ENCODE data around the gene ORC3.
"Not testable (repeated sequence)": the region's sequence is repeated elsewhere in the genome, so short reads cannot be mapped to it uniquely, and the experiment has no call there.

ORC3 gene

DNA sequence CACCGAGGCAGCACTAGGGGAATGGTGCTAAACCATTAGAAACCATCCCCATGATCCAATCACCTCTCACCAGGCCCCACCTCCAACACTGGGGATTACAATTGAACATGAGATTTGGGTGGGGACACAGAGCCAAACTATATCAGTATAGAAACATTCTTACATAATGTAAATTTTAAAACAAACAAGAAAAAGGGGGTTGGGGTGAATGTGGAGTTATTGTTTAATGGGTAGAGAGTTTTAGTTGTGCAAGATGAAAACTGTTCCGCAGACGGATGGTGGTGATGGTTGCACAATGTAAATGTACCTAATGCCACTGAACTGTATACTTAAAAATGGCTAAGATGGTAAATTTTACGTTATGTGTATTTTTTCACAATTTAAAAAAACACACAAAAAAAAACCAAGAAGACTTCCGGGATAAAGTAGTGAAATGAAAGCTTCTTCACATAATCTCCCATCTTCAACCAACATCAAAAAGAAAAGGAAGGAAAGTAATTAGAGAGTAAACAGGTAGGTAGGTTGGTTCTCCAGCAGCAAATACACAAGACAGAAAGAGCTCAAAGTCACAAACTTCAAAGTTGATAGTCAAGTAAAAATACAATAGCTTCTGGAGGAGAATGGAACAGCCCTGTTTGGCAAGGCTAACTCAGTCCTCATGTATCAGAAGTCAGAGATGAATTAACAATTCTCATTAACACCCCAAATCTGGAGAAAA, 16.5 kb upstream of the ORC3 start:
- peaks cover 3% of the 10 kb centered on the region for H3K4me1 ChIP-seq (ENCODE audit: insufficient read depth, low read length)
- H3K36me3 ChIP-seq (ENCODE audit: insufficient read depth, low read length) = peaks cover 11% of the 10 kb centered on the region
- H3K27me3 ChIP-seq (ENCODE audit: insufficient read depth, low read length) = no peaks in the 10 kb centered on the region
- no peak overlapping the region for H3K4me3 ChIP-seq (ENCODE audit: low read length)
- H3K9me3 ChIP-seq (ENCODE audit: low read length) = no peaks in the 10 kb centered on the region
- H2AFZ ChIP-seq (ENCODE audit: low read depth, low read length) = no peak overlapping the region

DNA sequence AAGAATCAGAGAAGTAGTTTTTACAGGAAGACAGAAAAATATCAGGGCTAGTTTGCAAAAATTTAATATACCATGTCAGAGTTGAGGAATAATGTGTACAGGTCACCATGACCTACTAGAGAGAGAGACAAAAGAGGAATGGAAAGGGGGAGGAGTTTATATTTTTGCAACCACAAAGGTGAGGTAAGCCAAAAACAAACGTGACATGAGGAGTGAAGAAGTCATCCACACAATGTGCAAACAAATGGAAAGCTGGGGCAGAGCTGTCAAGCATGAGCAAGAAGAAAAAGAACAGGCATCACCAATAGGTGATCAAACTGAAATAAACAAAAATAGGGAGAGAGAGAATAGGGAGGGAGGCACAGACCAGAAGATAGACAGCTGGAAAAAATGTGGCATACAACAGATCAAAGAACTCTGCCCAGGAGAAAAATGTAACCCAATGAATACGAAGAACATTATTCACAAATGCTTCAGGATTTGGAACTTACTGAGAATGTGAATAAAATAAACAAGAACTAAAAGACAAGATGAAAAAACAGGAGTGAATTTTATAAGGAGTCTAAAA, 15.6 kb upstream of the ORC3 start:
- H3K9me3 ChIP-seq (ENCODE audit: low read length) = no peaks in the 10 kb centered on the region
- H3K36me3 ChIP-seq (ENCODE audit: insufficient read depth, low read length) = peaks cover 3% of the 10 kb centered on the region
- H3K27me3 ChIP-seq (ENCODE audit: insufficient read depth, low read length) = no peaks in the 10 kb centered on the region
- no peak overlapping the region for H2AFZ ChIP-seq (ENCODE audit: low read depth, low read length)
- peaks cover 3% of the 10 kb centered on the region for H3K4me1 ChIP-seq (ENCODE audit: insufficient read depth, low read length)
- no peak overlapping the region for H3K4me3 ChIP-seq (ENCODE audit: low read length)

DNA sequence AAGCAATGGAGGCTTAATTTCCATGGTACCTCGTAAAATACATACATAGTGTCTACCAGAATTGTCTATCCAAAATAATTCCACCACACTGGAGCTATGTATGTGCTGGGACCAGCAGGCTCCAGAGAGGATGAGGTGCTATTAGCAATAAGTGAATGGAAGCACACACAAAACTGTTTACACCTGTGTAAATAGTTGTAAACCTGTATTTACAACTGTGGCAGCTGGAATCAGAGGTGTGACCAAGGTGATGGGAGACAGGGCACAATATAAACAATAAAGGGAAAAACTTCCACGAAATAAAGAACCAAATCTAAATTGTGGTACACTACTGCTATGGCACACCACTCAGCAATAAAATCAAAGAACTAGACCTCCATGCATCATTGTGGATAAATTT, 14.5 kb upstream of the ORC3 start:
- no peak overlapping the region for H2AFZ ChIP-seq (ENCODE audit: low read depth, low read length)
- peaks cover 10% of the 10 kb centered on the region for H3K36me3 ChIP-seq (ENCODE audit: insufficient read depth, low read length)
- peaks cover 3% of the 10 kb centered on the region for H3K4me1 ChIP-seq (ENCODE audit: insufficient read depth, low read length)

DNA sequence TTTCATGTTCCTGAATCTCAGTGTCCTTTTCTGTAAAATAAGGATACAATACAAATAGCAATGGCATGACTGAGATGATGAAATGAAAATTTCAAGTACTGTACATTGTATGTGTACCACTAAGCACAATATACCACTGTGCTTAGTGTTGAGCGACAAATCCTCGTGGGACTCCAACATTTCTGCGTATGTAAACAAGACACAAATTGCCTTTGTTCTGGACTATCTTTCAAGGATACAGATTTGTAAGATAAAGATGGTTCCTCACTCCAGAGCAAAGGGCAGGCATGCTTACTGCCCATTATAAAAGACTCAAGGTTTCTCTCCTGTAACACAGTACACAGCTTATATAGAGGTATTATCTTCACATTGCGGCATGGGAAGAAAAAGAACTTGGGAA, 6.1 kb upstream of the ORC3 start:
- H2AFZ ChIP-seq (ENCODE audit: low read depth, low read length) = no peak overlapping the region
- H3K4me1 ChIP-seq (ENCODE audit: insufficient read depth, low read length) = peaks cover 6% of the 10 kb centered on the region
- H3K4me3 ChIP-seq (ENCODE audit: low read length) = no peak overlapping the region
- no peaks in the 10 kb centered on the region for H3K9me3 ChIP-seq (ENCODE audit: low read length)
- H3K36me3 ChIP-seq (ENCODE audit: insufficient read depth, low read length) = peaks cover 35% of the 10 kb centered on the region
- no peaks in the 10 kb centered on the region for H3K27me3 ChIP-seq (ENCODE audit: insufficient read depth, low read length)

More for the DNA sequence above, 14.5 kb upstream of the ORC3 start:
- Histone ChIP-seq H3K9me3 (ENCODE audit: low read length) (no peaks in the 10 kb centered on the region), H3K27me3 (ENCODE audit: insufficient read depth, low read length) (no peaks in the 10 kb centered on the region), H3K4me3 (ENCODE audit: low read length) (no peak overlapping the region)

- Histone ChIP-seq H3K4me1 (ENCODE audit: insufficient read depth, low read length) (peaks cover 20% of the 10 kb centered on the region), H3K9me3 (ENCODE audit: low read length) (no peaks in the 10 kb centered on the region), H3K36me3 (ENCODE audit: insufficient read depth, low read length) (peaks cover 21% of the 10 kb centered on the region), H3K4me3 (ENCODE audit: low read length) (no peak overlapping the region), H2AFZ (ENCODE audit: low read depth, low read length) (no peak overlapping the region), H3K27me3 (ENCODE audit: insufficient read depth, low read length) (no peaks in the 10 kb centered on the region)
Measured at GRCh38 chr6:87586371-87587077, 3.4 kb upstream of the ORC3 start.

DNA sequence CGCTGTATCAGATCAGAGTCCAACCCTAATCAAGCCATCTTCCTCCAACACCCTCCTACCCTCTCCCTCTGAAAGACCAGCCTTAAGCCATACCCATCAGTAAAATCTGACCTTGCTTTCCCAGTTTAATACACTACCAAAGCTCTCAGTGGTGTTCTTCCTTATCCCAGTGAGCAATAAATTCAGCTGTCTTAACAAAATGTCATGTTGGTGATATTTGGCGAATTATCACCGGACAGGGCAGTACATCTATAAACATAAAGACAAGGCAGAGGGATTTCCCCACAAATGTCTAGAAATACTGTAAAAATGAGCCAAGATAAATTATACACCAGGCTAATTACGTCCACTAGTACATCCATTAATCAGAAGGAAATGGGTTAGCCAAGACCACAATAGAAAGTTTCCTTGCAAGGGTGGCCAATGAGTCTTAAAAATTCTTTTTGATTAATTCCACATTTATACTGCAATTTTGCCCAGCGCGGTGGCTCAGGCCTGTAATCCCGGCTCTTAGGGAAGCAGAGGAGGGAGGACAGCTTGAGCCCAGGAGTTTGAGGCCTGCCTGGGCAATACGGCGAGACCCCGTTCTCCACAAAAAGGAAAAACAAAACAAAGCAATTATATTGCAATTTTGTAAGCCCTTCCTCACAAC, 1.1 kb upstream of the ORC3 start:
- peaks cover 3% of the 10 kb centered on the region for H3K36me3 ChIP-seq (ENCODE audit: insufficient read depth, low read length)
- peaks cover 20% of the 10 kb centered on the region for H3K4me1 ChIP-seq (ENCODE audit: insufficient read depth, low read length)
- H3K9me3 ChIP-seq (ENCODE audit: low read length) = no peaks in the 10 kb centered on the region

GRCh38 chr6:87590417-87590880, 514 bp downstream of the ORC3 start:
- no peaks in the 10 kb centered on the region for H3K9me3 ChIP-seq (ENCODE audit: low read length)
- H3K4me3 ChIP-seq (ENCODE audit: low read length) = peak overlapping the region; percentile 76
- peaks cover 11% of the 10 kb centered on the region for H3K36me3 ChIP-seq (ENCODE audit: insufficient read depth, low read length)
- peaks cover 20% of the 10 kb centered on the region for H3K4me1 ChIP-seq (ENCODE audit: insufficient read depth, low read length)
- H3K27me3 ChIP-seq (ENCODE audit: insufficient read depth, low read length) = no peaks in the 10 kb centered on the region
- H2AFZ ChIP-seq (ENCODE audit: low read depth, low read length) = peak overlapping the region; percentile 26

More for the DNA sequence above, 1.1 kb upstream of the ORC3 start:
- no peak overlapping the region for H2AFZ ChIP-seq (ENCODE audit: low read depth, low read length)
- peak overlapping the region; percentile 76 for H3K4me3 ChIP-seq (ENCODE audit: low read length)
- no peaks in the 10 kb centered on the region for H3K27me3 ChIP-seq (ENCODE audit: insufficient read depth, low read length)

GRCh38 chr6:87590990-87591389, 1.1 kb downstream of the ORC3 start:
- H3K4me1 ChIP-seq (ENCODE audit: insufficient read depth, low read length) = peaks cover 20% of the 10 kb centered on the region
- H3K27me3 ChIP-seq (ENCODE audit: insufficient read depth, low read length) = no peaks in the 10 kb centered on the region
- peaks cover 16% of the 10 kb centered on the region for H3K36me3 ChIP-seq (ENCODE audit: insufficient read depth, low read length)
- H3K4me3 ChIP-seq (ENCODE audit: low read length) = peak overlapping the region; percentile 76
- H2AFZ ChIP-seq (ENCODE audit: low read depth, low read length) = no peak overlapping the region
- no peaks in the 10 kb centered on the region for H3K9me3 ChIP-seq (ENCODE audit: low read length)

GRCh38 chr6:87600576-87600975, 10.6 kb downstream of the ORC3 start:
- Histone ChIP-seq H3K9me3 (ENCODE audit: low read length) (no peaks in the 10 kb centered on the region), H3K4me1 (ENCODE audit: insufficient read depth, low read length) (no peaks in the 10 kb centered on the region)

GRCh38 chr6:87606199-87606598, 16.3 kb downstream of the ORC3 start:
- Histone ChIP-seq H3K9me3 (ENCODE audit: low read length) (no peaks in the 10 kb centered on the region), H3K36me3 (ENCODE audit: insufficient read depth, low read length) (peaks cover 35% of the 10 kb centered on the region), H3K4me3 (ENCODE audit: low read length) (no peak overlapping the region), H2AFZ (ENCODE audit: low read depth, low read length) (no peak overlapping the region), H3K4me1 (ENCODE audit: insufficient read depth, low read length) (no peaks in the 10 kb centered on the region), H3K27me3 (ENCODE audit: insufficient read depth, low read length) (no peaks in the 10 kb centered on the region)

More at GRCh38 chr6:87600576-87600975, 10.6 kb downstream of the ORC3 start:
- Histone ChIP-seq H3K4me3 (ENCODE audit: low read length) (no peak overlapping the region), H3K36me3 (ENCODE audit: insufficient read depth, low read length) (peaks cover 23% of the 10 kb centered on the region), H3K27me3 (ENCODE audit: insufficient read depth, low read length) (no peaks in the 10 kb centered on the region), H2AFZ (ENCODE audit: low read depth, low read length) (no peak overlapping the region)

DNA sequence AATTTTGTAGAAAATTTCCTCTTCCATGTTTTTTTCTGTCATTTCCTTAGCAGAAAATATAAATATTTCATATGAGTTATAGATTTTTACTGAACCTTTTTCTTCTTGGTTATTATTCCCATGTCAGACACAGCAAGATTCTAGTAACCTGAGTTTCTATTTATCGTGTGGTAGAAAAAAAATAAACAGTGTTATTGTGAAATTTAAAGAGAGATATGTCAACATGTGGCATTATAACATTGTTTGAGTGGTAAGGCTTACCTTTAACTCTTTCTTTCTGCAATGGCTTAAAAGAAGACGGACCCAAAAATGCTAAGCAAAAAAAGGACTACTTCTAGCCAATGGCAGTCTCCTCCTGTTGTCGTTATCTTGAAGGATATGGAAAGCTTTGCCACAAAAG, 18.9 kb downstream of the ORC3 start:
- no peaks in the 10 kb centered on the region for H3K4me1 ChIP-seq (ENCODE audit: insufficient read depth, low read length)
- no peak overlapping the region for H2AFZ ChIP-seq (ENCODE audit: low read depth, low read length)
- H3K27me3 ChIP-seq (ENCODE audit: insufficient read depth, low read length) = no peaks in the 10 kb centered on the region
- no peak overlapping the region for H3K4me3 ChIP-seq (ENCODE audit: low read length)
- peaks cover 42% of the 10 kb centered on the region for H3K36me3 ChIP-seq (ENCODE audit: insufficient read depth, low read length)
- H3K9me3 ChIP-seq (ENCODE audit: low read length) = no peaks in the 10 kb centered on the region

GRCh38 chr6:87613018-87613417, 23.1 kb downstream of the ORC3 start:
- peaks cover 37% of the 10 kb centered on the region for H3K36me3 ChIP-seq (ENCODE audit: insufficient read depth, low read length)
- H3K9me3 ChIP-seq (ENCODE audit: low read length); H2AFZ ChIP-seq (ENCODE audit: low read depth, low read length); H3K27me3 ChIP-seq (ENCODE audit: insufficient read depth, low read length); H3K4me3 ChIP-seq (ENCODE audit: low read length); H3K4me1 ChIP-seq (ENCODE audit: insufficient read depth, low read length): not testable (repeated sequence)

DNA sequence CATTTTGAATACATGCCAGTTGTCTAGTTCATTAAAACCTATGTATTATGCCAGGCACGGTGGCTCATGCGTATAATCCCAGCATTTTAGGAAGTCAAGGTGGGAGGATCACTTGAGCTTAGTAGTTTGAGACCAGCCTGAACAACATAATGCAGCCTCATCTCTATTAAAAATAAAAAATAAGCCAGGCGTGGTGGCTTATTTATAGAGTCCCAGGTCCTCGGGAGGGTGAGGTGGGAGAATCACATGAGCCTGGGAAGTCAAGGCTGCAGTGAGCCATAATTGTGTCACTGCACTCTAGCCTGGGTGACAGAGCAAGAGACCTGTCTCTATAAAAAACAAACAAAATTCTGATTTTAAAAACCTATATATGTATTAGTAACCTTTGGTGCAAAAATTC, 27.5 kb downstream of the ORC3 start:
- Histone ChIP-seq H2AFZ (ENCODE audit: low read depth, low read length) (no peak overlapping the region), H3K36me3 (ENCODE audit: insufficient read depth, low read length) (peaks cover 22% of the 10 kb centered on the region), H3K27me3 (ENCODE audit: insufficient read depth, low read length) (no peaks in the 10 kb centered on the region), H3K9me3 (ENCODE audit: low read length) (no peaks in the 10 kb centered on the region), H3K4me3 (ENCODE audit: low read length) (no peak overlapping the region), H3K4me1 (ENCODE audit: insufficient read depth, low read length) (no peaks in the 10 kb centered on the region)
